NCI-H2227 treated with DMSO at 0.1 percent for 48 hours (cell line): ENCODE results near the gene PGAP6.
A peak's percentile ranks its signal among the peaks of the same experiment; 100 is the strongest.

Experiments used
- DNase-seq: peaks from one replicate; lab custom pipeline; 2025; lab: John Stamatoyannopoulos, UW

PGAP6 gene

DNA sequence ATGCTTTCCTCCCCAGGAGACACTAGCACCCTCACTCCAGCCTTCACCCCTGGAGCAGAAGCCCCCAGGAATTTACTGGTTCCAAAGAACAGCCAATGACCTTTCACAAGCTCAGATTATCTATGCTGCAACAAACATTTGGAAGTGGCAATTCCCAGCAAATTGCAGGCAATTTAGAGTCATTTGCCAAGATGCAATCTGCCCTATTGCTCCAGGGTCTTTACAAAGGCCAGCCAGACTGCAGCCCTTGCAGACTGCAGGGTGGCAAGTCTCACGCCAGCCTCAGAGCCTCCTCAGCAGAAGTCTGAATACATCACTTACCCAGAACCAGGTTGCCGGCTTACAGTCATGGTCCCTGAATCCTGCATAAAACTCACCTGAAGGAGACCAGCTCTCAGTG is 51.0 kb downstream of the PGAP6 start:
- DNase-seq: peak; percentile 45

- no peak for DNase-seq
These were observed 56.2 kb downstream of the PGAP6 start for GRCh38 chr16:325375-326145.

DNA sequence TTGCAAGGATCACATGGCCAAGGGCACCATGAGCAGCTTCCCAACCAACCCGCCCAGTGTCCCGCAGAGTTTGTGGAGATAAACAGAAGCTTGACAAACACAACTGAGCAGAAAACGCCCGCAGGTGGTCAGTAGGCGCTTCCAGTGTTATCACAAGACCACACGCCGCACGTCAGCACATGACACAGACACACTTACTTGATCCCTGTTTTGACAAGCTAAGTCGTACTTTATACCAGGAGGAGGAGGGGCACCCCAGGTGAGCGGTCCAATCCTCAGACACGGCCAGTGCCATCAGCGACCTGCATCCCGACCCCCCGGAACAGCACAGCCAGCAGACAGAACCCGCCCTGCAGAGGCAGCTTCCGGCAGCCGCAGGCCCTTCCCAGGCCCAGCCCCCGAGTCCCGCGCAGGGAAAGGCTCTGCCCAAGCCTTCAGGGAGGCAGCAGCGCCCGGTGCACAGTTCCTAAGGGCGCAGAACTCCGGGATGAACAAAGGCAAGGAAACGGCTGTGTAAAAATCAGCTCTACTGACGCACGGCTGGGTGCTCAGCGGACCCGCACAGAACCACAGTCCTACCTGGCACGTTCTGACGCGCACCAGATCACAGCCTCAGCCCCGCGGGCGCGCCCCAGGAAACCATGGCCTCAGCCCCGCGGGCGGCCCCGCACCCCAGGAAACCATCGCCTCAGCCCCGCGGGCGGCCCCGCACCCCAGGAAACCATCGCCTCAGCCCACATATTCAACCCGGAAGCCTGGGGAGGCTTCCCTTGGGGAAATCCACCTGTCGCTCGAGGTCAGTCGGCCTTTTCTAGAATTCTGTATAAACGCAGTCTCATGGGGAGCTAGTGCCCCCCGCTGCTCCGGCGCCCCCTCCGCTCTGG is 57.1 kb downstream of the PGAP6 start:
- no peak for DNase-seq

GRCh38 chr16:324201-324450 is 57.7 kb downstream of the PGAP6 start:
- no peak for DNase-seq

DNA sequence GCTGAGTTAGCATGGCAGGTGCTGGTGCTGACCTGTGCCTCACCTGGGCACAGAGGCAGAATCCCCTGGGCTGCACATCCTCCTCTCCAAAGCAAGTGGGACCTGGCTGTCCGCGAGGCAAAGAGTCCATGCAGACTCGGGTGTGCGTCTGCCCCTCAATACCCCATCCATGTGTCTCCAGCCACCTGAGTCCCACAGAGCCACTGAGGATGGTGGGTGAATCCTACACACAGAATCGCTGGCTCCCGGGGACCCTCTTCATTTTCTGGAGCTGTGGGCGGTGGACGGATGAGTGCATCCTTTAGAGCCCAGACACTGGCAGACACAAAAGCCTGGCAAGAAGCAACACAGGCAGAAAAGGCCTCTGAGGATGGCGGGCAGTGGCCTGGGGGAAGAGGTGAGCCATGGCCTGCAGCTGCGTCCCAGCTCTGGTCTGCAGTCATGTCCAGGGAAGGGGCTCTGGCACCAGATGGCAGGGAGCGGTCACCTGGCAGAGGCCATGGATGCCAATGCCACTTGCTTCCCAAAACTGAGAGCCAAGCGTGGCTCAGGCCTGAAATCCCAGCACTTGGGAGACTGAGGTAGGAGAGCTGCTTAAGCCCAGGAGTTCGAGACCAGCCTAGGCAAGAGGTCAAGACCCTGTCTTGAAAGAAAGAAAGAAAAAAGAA is 59.2 kb downstream of the PGAP6 start:
- DNase-seq: no peak

GRCh38 chr16:321532-321931 is 60.2 kb downstream of the PGAP6 start:
- no peak for DNase-seq
